A673 (cell line): ENCODE results near the gene GABRP. TPM values are rescaled to one million over a fixed set of nuclear protein-coding genes. Genes with fewer than 3 reads are reported as not detected.

ENCODE experiments used
- BruUV-seq: library from RNA; stranded (reverse); fragments of 400-500 nt; replicated peaks from 2 replicates; lab custom pipeline; 2021; lab: Mats Ljungman, UMichigan
- CTCF ChIA-PET: fragments of 300-600 bp; sonication (Branson Sonifier 250); formaldehyde crosslinking; loops from one replicate; lab custom pipeline; 2022; ENCODE audit warnings: antibody characterized with exemption; lab: Charles Lee
- POLR2A ChIA-PET: fragments of 300-600 bp; sonication (Branson Sonifier 250); formaldehyde crosslinking; loops from one replicate; lab custom pipeline; 2022; ENCODE audit warnings: antibody characterized with exemption; ENCODE audit not compliant: low non-redundant PET; lab: Charles Lee
- DNase-seq: peaks from one replicate; pipeline ENCODE4 v3.0.0-alpha.2; 2015; ENCODE audit warnings: low spot score
- H3K27ac ChIP-seq: fragments of 200-600 bp; sonication (generic); 2 replicates; pipeline ENCODE4 v1.5.1; 2016; ENCODE audit warnings: mixed run types, low read depth, mild to moderate bottlenecking, mixed read lengths, antibody characterized with exemption, low read length; ENCODE audit not compliant: poor library complexity, severe bottlenecking
- H3K27me3 ChIP-seq: fragments of 200-600 bp; sonication (generic); replicated peaks from 2 replicates; pipeline ENCODE4 v1.6.1; 2017; ENCODE audit warnings: mixed run types, low read depth, mild to moderate bottlenecking, mixed read lengths, antibody characterized with exemption, low read length; ENCODE audit not compliant: insufficient read depth, poor library complexity
- H3K36me3 ChIP-seq: fragments of 200-600 bp; sonication (generic); 2 replicates; pipeline ENCODE4 v1.6.1; 2016; ENCODE audit warnings: mixed run types, mild to moderate bottlenecking, mixed read lengths, antibody characterized with exemption, low read length; ENCODE audit not compliant: insufficient read depth, poor library complexity, severe bottlenecking
- H3K4me1 ChIP-seq: fragments of 200-600 bp; sonication (generic); 2 replicates; pipeline ENCODE4 v1.6.1; 2017; ENCODE audit warnings: mixed run types, mild to moderate bottlenecking, mixed read lengths, antibody characterized with exemption, low read length; ENCODE audit not compliant: insufficient read depth, poor library complexity, severe bottlenecking
- H3K4me3 ChIP-seq: fragments of 200-600 bp; sonication (generic); 2 replicates; pipeline ENCODE4 v1.5.1; 2016; ENCODE audit warnings: low read depth, mixed run types, mild to moderate bottlenecking, mixed read lengths, low read length; ENCODE audit not compliant: poor library complexity, severe bottlenecking
- H3K9me3 ChIP-seq: fragments of 200-600 bp; sonication (generic); 2 replicates; pipeline ENCODE4 v1.6.1; 2016; ENCODE audit warnings: mixed run types, low read depth, mild to moderate bottlenecking, mixed read lengths, antibody characterized with exemption, low read length; ENCODE audit not compliant: poor library complexity, severe bottlenecking
- EZH2 ChIP-seq: fragments of 200-600 bp; sonication (generic); IDR thresholded peaks from 2 replicates; pipeline ENCODE4 v1.6.1; 2017; ENCODE audit warnings: borderline replicate concordance, low read depth, mild to moderate bottlenecking, mixed read lengths, antibody characterized with exemption, low read length; ENCODE audit not compliant: poor library complexity, severe bottlenecking
- intact Hi-C: fragments of 100-400 bp; cut with micrococcal nuclease; formaldehyde crosslinking; loops from one replicate; pipeline ENCODE4 v1.10.0; 2022; ENCODE audit not compliant: unreplicated experiment
- total RNA-seq: library from RNA; stranded (reverse); gene quantifications from 2 replicates; pipeline ENCODE4 v1.2.3, GENCODE V29; 2021
- TF ChIP-seq, protein P1 (sequence below): fragments of 300-800, 200-600 bp; sonication (generic); conservative IDR thresholded peaks from 2 replicates; pipeline ENCODE4 v1.5.1; 2017; ENCODE audit warnings: low read depth, mild to moderate bottlenecking, antibody characterized with exemption, low read length, moderate library complexity, mixed read lengths

The GABRP gene
- total RNA-seq, 1 experiment from 2014 or later = 0.09 TPM

DNA sequence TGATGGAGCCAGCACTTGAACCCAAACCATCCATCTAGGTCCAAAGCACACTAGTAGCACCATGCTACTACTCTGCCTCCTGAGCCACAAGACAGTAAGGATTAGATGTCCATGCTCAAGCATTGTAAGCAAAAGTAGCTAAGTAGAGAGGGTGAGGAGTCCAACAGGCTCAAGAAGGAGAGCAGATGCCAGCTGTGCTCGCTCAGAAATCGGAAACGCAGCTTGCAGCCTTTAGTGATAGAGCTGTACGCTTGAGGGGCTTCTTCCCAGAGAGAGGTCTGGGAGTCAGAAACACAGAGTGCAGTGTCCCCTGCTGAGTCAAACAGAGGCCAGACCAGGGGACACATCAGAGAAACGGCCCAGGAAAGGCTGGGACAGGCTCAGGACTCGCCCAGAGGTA, 32.7 kb upstream of the GABRP start:
- H3K27me3 ChIP-seq = peaks cover 23% of the 10 kb centered on the region
- no peaks in the 10 kb centered on the region for H3K36me3 ChIP-seq
- H3K27ac ChIP-seq = no peak overlapping the region
- intact Hi-C loops = no loop called here
- no peaks in the 10 kb centered on the region for H3K9me3 ChIP-seq
- H3K4me1 ChIP-seq = no peaks in the 10 kb centered on the region
- POLR2A ChIA-PET = no interaction called here
- H3K4me3 ChIP-seq = no peak overlapping the region
- TF ChIP-seq, protein P1, sequence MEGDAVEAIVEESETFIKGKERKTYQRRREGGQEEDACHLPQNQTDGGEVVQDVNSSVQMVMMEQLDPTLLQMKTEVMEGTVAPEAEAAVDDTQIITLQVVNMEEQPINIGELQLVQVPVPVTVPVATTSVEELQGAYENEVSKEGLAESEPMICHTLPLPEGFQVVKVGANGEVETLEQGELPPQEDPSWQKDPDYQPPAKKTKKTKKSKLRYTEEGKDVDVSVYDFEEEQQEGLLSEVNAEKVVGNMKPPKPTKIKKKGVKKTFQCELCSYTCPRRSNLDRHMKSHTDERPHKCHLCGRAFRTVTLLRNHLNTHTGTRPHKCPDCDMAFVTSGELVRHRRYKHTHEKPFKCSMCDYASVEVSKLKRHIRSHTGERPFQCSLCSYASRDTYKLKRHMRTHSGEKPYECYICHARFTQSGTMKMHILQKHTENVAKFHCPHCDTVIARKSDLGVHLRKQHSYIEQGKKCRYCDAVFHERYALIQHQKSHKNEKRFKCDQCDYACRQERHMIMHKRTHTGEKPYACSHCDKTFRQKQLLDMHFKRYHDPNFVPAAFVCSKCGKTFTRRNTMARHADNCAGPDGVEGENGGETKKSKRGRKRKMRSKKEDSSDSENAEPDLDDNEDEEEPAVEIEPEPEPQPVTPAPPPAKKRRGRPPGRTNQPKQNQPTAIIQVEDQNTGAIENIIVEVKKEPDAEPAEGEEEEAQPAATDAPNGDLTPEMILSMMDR = no peak
- no peak for TF ChIP-seq EZH2
- DNase-seq = no peak
- CTCF ChIA-PET = no interaction called here
- no TSS peak for BruUV-seq

DNA sequence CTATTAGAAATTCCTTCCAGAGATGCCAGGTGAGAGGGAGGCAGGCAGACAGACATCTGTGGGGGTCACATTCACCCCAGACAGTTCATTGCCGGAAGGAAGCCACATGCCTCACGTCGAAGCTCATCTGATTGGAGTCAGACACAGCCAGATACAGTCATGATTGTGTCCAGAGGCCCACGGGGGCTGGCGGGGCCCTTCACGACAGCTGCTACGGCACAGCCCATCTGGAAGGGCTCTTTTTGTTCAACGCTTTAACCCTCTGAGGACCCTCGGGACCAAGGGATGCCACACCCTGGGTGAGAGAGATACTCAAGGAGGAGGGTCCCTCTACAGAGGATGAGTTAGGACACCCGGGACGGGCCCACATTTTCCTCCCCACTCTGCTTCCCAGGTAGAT, 31.9 kb upstream of the GABRP start:
- ChIA-PET POLR2A (no interaction called here), CTCF (no interaction called here)
- Histone ChIP-seq H3K4me3 (no peak overlapping the region), H3K4me1 (no peaks in the 10 kb centered on the region), H3K27ac (no peak overlapping the region), H3K36me3 (no peaks in the 10 kb centered on the region), H3K9me3 (no peaks in the 10 kb centered on the region), H3K27me3 (peaks cover 23% of the 10 kb centered on the region)
- intact Hi-C loops = no loop called here
- BruUV-seq = no TSS peak
- TF ChIP-seq EZH2 = no peak
- TF ChIP-seq, protein P1 = no peak
- no peak for DNase-seq

DNA sequence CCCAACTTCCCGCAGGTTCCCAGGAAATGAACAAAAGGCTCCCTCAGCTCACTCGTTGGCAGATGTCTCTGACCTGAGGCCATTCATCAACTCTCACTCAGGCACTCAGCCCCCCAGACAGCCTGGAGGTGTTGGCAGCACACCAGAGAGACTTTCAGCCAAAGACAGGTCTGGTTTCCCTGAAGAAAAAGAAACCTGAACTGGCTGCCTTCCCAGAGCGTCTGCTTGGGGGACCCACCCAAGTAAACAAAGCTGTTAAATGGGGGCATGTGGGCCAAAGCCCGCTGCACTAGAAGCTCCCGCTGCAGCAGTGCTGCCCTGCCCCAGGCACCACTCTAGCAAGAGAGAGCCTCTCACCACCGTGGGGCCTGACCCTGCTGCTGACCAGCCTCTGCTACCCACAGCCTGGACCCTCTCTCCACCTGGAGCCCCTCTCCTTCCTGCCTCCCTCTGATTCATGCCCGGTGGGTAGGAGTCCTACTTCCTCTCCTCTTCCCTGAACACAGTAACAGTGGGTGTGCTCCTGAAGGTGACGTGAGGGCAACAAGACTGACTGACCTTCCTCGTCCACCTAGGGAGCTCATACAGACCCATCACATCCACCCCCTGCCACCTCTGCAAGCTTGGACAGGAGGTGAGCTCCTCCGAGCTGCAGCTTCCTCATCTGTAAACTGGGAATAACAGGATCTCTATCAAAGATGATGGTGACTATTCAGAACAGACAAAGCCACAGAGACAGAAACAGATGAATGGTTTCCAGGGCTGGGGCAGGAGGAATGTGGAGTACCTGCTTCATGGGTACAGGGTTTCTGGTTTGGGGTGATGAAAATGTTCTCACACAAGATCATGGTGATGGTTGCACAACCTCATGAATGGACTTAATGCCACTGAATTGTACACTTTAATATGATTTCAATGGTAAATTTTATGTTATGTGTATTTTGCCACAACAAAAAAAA, 31.0 kb upstream of the GABRP start:
- H3K4me1 ChIP-seq = no peaks in the 10 kb centered on the region
- H3K4me3 ChIP-seq = no peak overlapping the region
- H3K36me3 ChIP-seq = no peaks in the 10 kb centered on the region
- POLR2A ChIA-PET = no interaction called here
- CTCF ChIA-PET = no interaction called here
- peaks cover 23% of the 10 kb centered on the region for H3K27me3 ChIP-seq
- BruUV-seq = no TSS peak
- no peak for DNase-seq
- no peaks in the 10 kb centered on the region for H3K9me3 ChIP-seq
- no peak for TF ChIP-seq EZH2
- TF ChIP-seq, protein P1 = no peak
- intact Hi-C loops = no loop called here
- no peak overlapping the region for H3K27ac ChIP-seq
